ENCODE data around the gene BEX5.

DNA sequence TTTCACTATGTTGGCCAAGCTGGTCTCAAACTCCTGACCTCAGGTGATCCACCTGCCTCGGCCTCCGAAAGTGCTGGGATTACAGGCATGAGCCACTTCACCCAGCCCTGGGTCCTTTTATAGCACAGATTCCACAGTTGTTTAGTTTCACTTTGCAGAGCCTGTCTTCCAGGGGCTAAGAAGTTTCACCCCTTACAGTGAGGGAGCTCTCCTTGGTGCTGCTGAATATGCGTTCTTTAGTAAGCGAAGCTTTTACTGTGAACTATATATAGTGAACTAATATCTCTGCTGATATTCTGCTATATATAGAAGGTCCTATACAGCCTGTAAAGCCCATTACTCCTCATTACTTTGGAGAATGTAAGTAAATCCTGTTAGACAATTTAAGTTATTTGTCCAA lies 17.7 kb downstream of the BEX5 start:
- TF ChIP-seq, protein P1, sequence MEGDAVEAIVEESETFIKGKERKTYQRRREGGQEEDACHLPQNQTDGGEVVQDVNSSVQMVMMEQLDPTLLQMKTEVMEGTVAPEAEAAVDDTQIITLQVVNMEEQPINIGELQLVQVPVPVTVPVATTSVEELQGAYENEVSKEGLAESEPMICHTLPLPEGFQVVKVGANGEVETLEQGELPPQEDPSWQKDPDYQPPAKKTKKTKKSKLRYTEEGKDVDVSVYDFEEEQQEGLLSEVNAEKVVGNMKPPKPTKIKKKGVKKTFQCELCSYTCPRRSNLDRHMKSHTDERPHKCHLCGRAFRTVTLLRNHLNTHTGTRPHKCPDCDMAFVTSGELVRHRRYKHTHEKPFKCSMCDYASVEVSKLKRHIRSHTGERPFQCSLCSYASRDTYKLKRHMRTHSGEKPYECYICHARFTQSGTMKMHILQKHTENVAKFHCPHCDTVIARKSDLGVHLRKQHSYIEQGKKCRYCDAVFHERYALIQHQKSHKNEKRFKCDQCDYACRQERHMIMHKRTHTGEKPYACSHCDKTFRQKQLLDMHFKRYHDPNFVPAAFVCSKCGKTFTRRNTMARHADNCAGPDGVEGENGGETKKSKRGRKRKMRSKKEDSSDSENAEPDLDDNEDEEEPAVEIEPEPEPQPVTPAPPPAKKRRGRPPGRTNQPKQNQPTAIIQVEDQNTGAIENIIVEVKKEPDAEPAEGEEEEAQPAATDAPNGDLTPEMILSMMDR (IDR thresholded peaks at IDR 0.05), result no peak
- TF ChIP-seq JUN (IDR thresholded peaks at IDR 0.05) (no peak), POLR2A (IDR thresholded peaks at IDR 0.05; ENCODE audit: low read length) (no peak), JUNB (IDR thresholded peaks at IDR 0.05) (no peak), NR3C1 (IDR thresholded peaks at IDR 0.05) (no peak), EP300 (IDR thresholded peaks at IDR 0.05) (no peak), RFX5 (IDR thresholded peaks at IDR 0.05) (no peak), MYC (IDR thresholded peaks at IDR 0.05; ENCODE audit: borderline replicate concordance, low read length) (no peak), HOXA7 (CRISPR knock-in tag; IDR thresholded peaks at IDR 0.05) (no peak), PBX3 (IDR thresholded peaks at IDR 0.05) (no peak)
- TF ChIP-seq, protein P2, sequence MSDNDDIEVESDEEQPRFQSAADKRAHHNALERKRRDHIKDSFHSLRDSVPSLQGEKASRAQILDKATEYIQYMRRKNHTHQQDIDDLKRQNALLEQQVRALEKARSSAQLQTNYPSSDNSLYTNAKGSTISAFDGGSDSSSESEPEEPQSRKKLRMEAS (IDR thresholded peaks at IDR 0.05), result no peak
